T1000 (cell line): Measurements from ENCODE around the gene STARD6.
"Not testable (repeated sequence)": the region's sequence is repeated elsewhere in the genome, so short reads cannot be mapped to it uniquely, and the experiment has no call there.

Source experiments
- DNase-seq: peaks from one replicate; lab custom pipeline; 2025; ENCODE audit warnings: mixed read lengths; lab: John Stamatoyannopoulos, UW

Gene STARD6

DNA sequence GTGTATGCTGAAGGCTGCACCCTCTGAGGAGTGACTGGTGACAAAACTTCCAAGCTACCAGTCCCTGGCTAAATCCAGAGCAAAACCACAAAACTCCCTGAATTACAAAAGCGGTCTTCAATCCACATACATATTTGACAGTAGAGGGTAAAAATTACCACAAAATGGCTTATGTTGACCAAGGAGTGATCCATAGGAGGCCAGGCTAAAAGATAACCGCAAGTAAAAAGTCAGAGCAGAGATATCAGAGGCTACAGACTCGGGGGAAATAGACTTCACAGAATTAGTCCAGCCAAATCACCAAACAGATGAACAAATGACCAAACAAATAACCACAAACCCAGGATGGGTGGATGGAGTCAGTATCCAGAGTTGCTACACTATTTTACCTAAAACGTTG lies 19.4 kb downstream of the STARD6 start:
- DNase-seq: no peak

DNA sequence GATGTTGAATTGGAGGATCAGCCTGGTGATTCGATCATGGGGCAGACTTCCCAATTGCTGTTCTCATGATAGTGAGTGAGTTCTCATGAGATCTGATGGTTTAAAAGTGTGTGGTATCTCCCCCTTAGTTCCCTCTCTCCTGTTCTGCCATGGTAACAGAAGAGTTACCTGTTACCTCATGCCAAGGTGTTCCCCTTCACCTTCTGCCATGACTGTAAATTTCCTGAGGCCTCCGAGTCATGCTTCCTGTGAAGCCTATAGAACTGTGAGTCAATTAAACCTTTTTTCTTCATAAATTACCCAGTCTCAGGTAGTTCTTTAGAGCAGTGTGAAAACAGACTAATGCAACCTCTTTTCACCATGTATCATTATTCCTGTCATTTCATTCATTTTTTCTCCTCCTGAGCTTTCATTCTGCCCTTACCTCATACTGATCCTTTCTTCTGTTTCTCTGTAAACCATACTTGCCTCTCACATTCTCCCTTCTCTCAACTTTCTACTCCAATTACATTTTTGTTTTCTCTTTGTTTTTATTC lies 22.0 kb downstream of the STARD6 start:
- DNase-seq: no peak

DNA sequence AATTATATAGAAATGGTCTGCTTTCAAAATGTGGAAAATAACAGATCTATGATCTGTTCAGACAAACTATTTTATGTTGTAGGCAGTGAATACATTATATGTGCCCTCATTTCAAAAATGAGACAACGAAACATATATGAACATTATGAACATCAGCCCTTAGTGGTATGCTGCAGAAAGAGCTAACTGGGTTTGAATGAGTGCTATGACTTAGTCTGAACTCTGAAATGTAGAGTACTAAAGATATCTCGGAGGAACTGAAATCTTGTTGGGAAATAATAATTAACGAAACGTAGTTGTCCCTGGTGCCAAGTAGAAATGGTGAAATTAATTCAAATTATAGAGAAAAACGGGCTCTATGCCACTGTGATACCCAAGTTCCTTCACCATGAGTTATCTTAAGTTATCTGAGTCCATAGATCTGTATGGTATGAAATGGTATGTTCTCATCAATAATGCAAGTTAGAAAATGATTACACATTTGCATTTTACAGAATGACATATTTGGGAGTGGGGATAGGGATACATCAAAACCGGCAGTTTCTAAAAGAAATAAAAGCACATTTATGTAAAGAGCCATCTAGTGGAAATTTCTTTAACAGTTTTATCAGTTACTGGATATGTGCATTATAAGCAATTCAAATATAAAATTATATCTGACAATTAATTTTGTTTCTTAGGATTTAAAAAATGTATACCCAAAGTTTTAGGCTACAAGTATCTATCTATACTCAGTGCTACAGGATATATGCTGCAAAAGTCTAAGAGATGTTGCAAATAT lies 26.7 kb downstream of the STARD6 start:
- DNase-seq: no peak

DNA sequence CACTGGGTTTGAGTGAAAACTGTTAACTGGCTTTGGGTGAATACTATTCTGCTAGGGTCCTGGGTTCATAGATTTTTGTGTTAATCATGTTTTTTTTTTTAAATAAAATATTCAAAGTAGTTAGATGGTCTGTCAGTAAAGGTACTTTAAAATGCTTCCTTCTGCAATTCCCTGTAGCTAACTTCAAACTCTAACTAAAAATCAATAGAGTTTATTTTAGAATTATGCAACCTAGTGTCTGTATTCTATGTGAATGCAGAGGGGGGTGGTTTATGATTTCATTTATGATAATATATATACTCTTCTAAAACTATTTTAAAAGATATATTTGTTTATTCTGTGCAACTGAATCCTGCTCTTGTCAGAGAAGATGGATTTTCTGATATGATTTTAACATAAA lies 27.9 kb downstream of the STARD6 start:
- DNase-seq: no peak

DNA sequence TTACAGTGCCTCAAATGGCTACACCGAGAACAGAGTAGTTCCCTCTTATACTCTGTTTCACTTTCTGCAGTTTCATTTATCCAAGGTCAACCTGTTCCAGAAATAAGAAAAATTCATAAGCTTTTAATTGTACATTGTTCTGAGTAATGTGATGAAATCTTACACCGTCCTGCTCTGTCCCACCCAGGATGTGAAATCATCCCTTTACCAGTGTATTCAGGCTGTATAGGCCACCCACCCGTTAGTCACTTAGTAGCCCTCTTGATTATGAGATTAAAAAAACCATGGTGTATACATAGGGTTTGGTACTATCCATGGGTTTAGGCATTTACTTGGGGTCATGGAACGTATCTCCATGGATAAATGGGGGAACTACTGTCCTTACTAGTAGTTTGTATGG lies 29.8 kb downstream of the STARD6 start:
- no peak for DNase-seq

DNA sequence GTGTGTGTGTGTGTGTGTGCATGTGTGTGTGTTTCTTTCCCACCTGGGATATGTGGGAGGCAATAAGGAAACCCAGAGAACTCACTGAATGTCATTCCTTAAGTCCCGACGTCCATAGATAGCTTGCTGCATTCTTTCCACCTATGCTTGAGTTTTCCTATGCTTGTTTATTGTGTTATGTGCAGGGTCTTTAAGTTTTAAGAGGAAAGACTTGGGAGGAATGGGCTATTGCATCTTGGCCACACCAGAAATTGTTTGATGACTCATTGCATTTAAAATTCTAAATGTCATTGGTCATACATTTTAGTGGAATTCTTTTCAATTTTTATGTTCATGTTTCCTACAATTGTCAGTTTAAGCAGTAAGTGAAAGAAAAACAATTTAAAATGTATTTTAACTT lies 33.7 kb downstream of the STARD6 start:
- no peak for DNase-seq

DNA sequence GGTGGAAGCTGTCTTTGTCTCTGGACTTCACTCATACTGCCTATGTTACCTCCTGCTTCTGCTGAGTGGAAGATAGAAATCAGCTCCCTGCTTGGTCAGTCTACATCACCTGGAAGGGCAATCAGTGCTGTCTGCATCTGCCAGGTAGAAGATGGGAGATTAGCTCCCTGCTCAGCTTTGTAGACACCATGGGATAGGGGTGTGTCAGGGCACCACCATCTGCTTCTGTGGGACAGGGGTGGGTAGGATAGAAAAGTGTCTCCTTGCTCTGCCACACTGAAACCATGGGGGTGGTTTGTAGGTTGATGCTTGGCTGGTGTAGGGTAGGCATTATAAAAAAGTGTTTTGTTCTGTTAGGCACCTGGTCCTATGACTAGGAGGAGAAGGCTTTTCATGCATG lies 34.1 kb downstream of the STARD6 start:
- DNase-seq: no peak

DNA sequence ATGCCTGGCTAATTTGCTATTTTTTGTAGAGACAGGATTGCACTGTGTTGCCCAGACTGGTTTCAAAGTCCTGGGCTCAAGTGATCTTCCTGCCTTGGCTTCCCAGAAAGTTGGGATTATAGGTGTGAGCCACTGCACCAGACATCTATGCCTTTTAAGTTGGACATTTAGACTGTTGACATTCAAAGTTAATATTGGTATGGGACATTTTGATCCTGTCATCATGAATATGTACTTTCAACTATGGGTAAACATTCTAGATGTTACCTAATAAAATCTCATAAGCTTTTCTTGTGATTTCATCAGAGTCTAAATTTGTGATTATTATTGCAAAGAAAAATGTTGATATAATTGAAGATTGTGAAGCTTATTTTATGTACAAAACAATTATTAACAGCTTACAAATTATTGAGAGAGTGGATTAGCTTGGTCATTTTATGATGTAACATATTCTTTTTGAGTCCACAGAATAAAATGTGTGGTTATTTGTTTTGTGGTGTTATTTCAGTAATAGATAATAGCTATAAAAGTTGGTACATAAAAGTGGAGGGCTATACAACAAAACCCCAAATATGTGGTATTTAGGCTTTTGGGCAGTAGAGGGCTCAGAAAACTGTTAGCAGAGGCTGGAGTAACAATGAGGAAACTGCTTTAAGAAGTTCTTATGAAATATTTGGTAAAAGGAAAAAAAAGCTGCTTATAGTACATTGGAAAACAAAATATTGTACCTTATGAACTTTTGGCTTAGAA lies 41.4 kb downstream of the STARD6 start:
- DNase-seq: no peak

DNA sequence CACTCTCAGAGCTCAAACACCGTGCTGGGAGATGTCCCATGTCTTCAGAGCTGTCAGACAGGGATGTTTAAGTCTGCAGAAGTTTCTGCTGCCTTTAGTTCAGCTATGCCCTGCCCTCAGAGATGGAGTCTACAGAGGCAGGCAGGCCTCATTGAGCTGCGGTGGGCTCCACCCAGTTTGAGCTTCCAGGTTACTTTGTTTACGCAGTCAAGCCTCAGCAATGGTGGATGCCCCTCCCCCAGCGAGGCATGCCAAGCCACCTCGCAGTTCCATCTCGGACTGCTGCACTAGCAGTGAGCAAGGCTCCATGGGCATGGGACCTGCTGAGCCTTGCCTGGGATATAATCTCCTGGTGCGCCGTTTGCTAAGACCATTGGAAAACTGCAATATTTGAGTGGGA lies 48.1 kb downstream of the STARD6 start:
- not testable (repeated sequence) for DNase-seq

DNA sequence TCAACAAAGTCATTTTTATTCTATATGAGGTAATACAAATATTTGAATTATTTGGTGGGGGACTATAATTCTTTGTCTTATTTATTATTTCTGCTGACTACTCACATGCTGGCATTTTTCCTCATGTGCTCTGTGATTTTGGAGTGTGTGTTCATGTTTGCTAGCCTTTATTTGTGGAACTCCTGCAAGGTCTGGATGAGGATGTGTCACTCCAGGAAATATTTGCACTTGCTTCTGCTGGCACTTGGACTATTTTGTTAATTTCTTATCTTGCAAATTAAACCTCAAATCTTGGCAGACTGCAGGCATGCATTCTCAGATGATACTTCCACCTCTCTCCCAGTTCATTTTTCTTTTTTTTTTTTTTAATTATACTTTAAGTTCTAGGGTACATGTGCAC lies 54.2 kb downstream of the STARD6 start:
- no peak for DNase-seq

DNA sequence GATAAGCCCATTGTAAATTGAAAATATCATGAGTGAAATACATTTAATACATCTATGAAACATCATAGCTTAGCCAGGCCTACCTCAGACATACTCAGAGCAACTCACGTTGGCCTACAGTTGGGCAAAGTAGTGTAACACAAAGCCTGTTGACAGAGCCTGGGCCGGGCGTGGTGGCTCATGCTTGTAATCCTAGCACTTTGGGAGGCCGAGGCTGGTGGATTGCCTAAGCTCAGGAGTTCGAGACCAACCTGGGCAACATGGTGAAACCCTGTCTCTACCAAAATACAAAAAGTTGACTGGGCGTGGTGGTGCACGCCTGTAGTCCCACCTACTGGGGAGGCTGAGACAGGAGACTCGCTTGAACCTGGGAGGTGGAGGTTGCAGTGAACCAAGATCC lies 58.7 kb downstream of the STARD6 start:
- not testable (repeated sequence) for DNase-seq

DNA sequence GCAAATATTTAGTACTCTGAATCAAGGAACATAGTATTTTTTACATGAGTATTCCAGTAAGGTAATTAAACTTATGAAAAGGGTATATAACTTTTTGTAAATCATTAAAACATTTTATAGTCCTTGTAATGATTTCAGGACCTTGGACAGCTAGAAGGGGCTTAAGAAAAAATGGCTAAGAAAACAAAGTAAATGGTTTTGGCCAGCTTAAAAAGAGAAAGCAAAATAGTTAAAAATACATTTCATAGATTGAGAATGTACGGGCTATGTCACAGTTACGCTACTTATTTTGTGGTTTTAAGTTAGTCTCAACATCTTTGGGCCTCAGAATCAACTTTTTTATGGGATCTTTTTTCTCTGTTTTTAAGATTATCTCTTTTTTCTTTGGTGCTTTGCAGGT lies 61.6 kb downstream of the STARD6 start:
- no peak for DNase-seq

DNA sequence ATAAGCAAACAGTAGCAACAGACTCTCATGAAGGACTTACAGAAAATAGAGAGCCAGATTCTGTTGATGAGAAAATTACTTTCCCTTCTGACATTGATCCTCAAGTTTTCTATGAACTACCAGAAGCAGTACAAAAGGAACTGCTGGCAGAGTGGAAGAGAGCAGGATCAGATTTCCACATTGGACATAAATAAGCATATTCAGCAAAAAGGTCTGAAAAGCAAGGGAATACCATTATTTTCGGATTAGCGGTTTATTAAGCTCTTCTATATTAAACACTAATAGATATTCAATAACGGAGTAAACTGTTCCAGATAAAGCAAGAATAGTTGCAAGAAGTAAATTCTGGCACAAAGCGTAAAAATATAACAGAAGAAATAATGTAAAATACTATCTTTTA lies 63.4 kb downstream of the STARD6 start:
- no peak for DNase-seq

DNA sequence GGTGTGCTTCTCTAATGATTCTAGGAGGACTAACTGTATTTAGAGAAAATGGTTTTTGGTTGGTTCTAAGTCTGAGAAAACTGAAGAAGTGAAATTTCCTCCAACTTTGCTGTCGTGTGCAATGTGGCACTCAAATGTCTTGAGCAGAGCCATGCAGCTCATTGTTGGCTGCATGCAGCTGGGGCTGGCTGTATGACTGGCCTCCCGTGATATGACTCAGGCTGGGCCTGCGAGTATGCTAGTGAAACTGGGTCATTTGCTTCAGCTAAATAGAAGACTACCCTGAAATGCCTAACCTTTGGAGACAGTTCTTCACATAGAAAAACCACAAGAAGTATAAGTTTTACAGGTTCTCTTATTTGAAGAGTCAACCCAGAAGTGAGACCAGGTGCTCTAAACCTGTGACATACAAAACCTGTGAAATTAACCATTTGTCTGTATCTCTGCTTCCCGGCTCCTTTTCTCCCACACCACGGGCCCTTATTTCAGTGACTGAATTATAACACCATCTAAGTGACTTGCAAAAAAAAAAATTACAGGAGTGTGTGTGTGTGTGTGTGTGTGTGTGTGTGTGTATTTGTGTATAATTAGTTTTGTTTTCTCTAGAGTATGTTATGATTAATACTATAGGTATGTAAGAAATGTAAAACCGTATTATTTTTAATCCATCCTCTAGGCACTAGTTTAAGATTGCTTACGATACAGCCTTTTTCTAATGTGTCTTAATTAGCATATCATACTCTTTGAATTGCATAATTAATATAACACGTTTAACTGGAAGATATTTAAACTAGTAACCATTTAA lies 72.5 kb downstream of the STARD6 start:
- peak; percentile 12 for DNase-seq

DNA sequence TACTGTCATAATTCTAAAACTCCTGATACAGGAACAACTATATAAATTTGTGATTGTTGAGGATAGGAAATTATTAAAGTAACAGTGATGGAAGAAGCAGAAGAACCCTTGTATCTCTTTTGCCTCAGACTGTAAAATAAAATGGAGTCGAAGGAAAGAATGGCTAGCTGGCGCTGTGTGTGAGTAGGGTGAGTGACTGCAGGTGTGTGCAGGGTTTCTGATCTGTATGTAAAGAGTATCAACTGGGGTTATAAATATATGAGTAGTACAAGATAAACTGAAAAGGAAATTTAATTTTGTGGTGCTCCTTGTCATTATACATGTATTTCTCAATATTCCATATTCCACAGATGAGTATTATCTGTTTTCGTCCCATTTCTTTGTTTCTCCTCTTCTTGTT lies 73.1 kb downstream of the STARD6 start:
- DNase-seq: no peak

DNA sequence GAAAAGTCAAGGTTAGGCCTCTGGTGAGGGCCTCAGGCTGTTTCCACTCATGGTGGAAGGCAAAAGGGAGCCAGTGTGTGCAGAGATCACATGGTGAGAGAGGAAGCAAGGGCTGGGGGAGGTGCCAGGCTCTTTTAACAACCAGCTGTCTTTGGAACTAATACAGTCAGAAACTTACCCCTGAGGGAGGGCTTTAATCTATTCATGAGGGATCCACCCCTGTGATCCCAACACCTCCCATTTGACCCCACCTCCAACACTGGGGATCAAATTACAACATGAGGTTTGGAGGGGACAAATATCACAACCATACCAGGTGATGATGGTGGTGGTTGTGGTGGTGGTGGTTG lies 77.5 kb downstream of the STARD6 start:
- no peak for DNase-seq

DNA sequence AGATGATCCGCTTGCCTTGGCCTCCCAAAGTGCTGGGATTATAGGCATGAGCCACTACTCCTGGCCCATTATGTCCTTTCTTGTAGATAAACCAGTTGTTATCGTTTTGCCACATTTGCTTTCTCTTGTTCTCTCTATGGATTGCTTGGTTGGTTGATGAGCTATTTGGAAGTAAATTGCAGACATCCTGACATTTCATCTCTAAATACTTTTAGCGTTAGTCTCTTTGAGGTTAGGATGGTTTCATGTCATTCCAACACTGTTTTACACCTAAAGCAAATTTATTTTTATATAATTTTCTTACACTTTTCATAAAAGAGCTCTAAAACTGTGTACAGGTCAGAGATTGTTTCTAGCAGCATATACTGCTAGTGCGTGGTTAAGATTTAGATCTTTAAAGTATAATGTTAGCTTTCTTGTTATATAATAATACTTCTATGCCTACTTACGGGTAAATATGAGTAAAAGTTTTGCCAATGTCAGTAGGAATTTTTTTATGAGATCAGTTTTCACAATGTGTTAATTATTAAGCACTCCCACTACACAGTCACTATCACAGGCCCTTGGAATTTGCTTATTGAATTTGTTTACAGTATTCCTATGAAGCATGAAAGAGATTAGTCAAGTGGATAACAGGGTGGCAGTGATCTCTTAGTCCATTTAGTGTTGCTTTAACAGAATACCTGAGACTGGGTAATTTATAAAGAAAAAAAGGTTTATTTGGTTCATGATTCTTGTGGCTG lies 78.0 kb downstream of the STARD6 start:
- DNase-seq: no peak

DNA sequence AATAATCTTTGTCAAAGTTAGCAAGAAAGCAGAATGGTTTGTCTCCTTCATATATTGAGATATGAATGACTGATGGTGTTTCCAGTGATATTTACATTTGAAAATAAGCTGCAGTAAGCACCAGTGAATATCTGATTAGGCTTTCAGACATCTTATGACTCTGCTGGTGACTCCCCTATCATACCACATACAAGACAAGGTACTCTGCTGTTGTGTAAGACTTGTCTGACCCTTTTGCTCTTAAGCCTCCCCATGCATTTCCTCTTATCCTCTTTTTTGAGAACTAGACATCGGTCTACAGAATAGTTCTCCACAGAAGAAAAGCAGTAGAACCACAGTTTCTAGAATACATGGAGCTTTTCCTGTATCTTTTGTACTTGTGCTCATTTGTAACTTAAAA lies 79.0 kb downstream of the STARD6 start:
- no peak for DNase-seq

DNA sequence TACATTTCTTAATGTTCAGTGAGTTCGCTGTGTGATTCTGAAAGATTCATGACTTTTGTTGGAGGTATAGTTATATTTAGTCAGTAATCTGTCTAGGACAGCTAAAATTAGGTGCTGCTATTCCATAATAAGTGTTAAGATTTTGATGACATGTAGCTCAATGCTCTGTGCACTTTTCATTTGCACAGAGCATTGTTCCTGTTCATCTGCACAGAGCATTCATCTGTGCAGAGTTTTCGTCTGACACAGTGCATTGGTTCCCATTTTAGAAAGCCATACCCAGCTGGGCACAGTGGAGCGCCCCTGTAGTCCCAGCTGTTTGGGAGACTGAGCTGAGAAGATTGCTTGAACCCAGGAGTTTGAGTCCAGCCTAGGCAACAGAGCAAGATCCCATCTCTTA lies 79.8 kb downstream of the STARD6 start:
- DNase-seq: no peak
